ENCODE results near the gene GBX2. TPM values are rescaled to one million over a fixed set of nuclear protein-coding genes. Genes with fewer than 3 reads are reported as not detected.

GBX2 gene
- total and polyA plus RNA-seq, 9 of the 15 experiments (the other 6 are each of a cell fraction or from before 2014, with no cell fraction given) = 0.03 to 0.53 (median 0.27) TPM; not detected in 1

- TF ChIP-seq, protein P1, sequence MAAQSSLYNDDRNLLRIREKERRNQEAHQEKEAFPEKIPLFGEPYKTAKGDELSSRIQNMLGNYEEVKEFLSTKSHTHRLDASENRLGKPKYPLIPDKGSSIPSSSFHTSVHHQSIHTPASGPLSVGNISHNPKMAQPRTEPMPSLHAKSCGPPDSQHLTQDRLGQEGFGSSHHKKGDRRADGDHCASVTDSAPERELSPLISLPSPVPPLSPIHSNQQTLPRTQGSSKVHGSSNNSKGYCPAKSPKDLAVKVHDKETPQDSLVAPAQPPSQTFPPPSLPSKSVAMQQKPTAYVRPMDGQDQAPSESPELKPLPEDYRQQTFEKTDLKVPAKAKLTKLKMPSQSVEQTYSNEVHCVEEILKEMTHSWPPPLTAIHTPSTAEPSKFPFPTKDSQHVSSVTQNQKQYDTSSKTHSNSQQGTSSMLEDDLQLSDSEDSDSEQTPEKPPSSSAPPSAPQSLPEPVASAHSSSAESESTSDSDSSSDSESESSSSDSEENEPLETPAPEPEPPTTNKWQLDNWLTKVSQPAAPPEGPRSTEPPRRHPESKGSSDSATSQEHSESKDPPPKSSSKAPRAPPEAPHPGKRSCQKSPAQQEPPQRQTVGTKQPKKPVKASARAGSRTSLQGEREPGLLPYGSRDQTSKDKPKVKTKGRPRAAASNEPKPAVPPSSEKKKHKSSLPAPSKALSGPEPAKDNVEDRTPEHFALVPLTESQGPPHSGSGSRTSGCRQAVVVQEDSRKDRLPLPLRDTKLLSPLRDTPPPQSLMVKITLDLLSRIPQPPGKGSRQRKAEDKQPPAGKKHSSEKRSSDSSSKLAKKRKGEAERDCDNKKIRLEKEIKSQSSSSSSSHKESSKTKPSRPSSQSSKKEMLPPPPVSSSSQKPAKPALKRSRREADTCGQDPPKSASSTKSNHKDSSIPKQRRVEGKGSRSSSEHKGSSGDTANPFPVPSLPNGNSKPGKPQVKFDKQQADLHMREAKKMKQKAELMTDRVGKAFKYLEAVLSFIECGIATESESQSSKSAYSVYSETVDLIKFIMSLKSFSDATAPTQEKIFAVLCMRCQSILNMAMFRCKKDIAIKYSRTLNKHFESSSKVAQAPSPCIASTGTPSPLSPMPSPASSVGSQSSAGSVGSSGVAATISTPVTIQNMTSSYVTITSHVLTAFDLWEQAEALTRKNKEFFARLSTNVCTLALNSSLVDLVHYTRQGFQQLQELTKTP (IDR thresholded peaks at IDR 0.05; ENCODE audit: low read depth in 1 of 2, partially characterized antibody in 2 of 2) = no peak
- TF ChIP-seq, protein P2, sequence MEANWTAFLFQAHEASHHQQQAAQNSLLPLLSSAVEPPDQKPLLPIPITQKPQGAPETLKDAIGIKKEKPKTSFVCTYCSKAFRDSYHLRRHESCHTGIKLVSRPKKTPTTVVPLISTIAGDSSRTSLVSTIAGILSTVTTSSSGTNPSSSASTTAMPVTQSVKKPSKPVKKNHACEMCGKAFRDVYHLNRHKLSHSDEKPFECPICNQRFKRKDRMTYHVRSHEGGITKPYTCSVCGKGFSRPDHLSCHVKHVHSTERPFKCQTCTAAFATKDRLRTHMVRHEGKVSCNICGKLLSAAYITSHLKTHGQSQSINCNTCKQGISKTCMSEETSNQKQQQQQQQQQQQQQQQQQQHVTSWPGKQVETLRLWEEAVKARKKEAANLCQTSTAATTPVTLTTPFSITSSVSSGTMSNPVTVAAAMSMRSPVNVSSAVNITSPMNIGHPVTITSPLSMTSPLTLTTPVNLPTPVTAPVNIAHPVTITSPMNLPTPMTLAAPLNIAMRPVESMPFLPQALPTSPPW (CRISPR knock-in tag; IDR thresholded peaks at IDR 0.05) = no peak
- TF ChIP-seq MGA (IDR thresholded peaks at IDR 0.05) = no peak
- TF ChIP-seq ZNF133 (CRISPR knock-in tag; IDR thresholded peaks at IDR 0.05) = no peak
- TF ChIP-seq ZNF780A (CRISPR knock-in tag; IDR thresholded peaks at IDR 0.05) = no peak
- no peak for TF ChIP-seq THAP7 (CRISPR knock-in tag; IDR thresholded peaks at IDR 0.05)
- no peak for TF ChIP-seq POLR2H (tag; IDR thresholded peaks at IDR 0.05; ENCODE audit: low read depth)
- no peak for TF ChIP-seq ZNF184 (CRISPR knock-in tag; IDR thresholded peaks at IDR 0.05)
- TF ChIP-seq DPF2 (IDR thresholded peaks at IDR 0.05) = no peak
These were observed 3.0 kb upstream of the GBX2 start (continued) for GRCh38 chr2:236171181-236171679.

All from K562 (cell line).